GM21825 (cell line): ENCODE data around the gene CINP.
"Not testable (repeated sequence)": the region's sequence is repeated elsewhere in the genome, so short reads cannot be mapped to it uniquely, and the experiment has no call there.

ENCODE experiments used
- ATAC-seq: cut with Tn5 transposase; IDR thresholded peaks from one replicate; pipeline ENCODE4 v1.9.1; 2021; ENCODE audit warnings: mild to moderate bottlenecking, moderate library complexity; ENCODE audit not compliant: unreplicated experiment

CINP gene

GRCh38 chr14:102356280-102356679 is 6.4 kb downstream of the CINP start:
- ATAC-seq: no peak

- ATAC-seq: no peak
Measured at GRCh38 chr14:102353126-102353619, 9.5 kb downstream of the CINP start.

GRCh38 chr14:102352213-102352612 is 10.5 kb downstream of the CINP start:
- ATAC-seq: no peak

GRCh38 chr14:102351593-102351992 is 11.1 kb downstream of the CINP start:
- ATAC-seq: not testable (repeated sequence)

GRCh38 chr14:102351023-102351422 is 11.7 kb downstream of the CINP start:
- ATAC-seq: no peak

GRCh38 chr14:102348376-102348775 is 14.3 kb downstream of the CINP start:
- no peak for ATAC-seq

- ATAC-seq: no peak
Measured at GRCh38 chr14:102346645-102347044, 16.0 kb downstream of the CINP start.

GRCh38 chr14:102345232-102345631 is 17.5 kb downstream of the CINP start:
- ATAC-seq: no peak

GRCh38 chr14:102344485-102344884 is 18.2 kb downstream of the CINP start:
- ATAC-seq: no peak

GRCh38 chr14:102344084-102344483 is 18.6 kb downstream of the CINP start:
- no peak for ATAC-seq

- no peak for ATAC-seq
Measured at GRCh38 chr14:102342238-102342637, 20.5 kb downstream of the CINP start.

GRCh38 chr14:102341566-102341965 is 21.1 kb downstream of the CINP start:
- no peak for ATAC-seq

- ATAC-seq: no peak
Measured at GRCh38 chr14:102338724-102339123, 24.0 kb downstream of the CINP start.

GRCh38 chr14:102335163-102335562 is 27.5 kb downstream of the CINP start:
- no peak for ATAC-seq

- ATAC-seq: no peak
Measured at GRCh38 chr14:102333795-102334705, 28.6 kb downstream of the CINP start.

GRCh38 chr14:102333390-102333789 is 29.3 kb downstream of the CINP start:
- no peak for ATAC-seq

GRCh38 chr14:102330806-102331205 is 31.9 kb downstream of the CINP start:
- ATAC-seq: no peak

- ATAC-seq: not testable (repeated sequence)
Measured at GRCh38 chr14:102329381-102329780, 33.3 kb downstream of the CINP start.

- ATAC-seq: no peak
Measured at GRCh38 chr14:102326583-102326982, 36.1 kb downstream of the CINP start.

GRCh38 chr14:102325791-102326345 is 36.8 kb downstream of the CINP start:
- ATAC-seq: no peak

GRCh38 chr14:102323102-102323501 is 39.6 kb downstream of the CINP start:
- ATAC-seq: no peak
